ENCODE results near the gene TRAK1. TPM values are rescaled to one million over a fixed set of nuclear protein-coding genes. Genes with fewer than 3 reads are reported as not detected.

The TRAK1 gene
- total and polyA plus RNA-seq, 2 of the 4 experiments (the other 2 are of a cell fraction), result 25.6 to 28.1 TPM

- no peak overlapping the region for H3K27ac ChIP-seq (ENCODE audit: insufficient read depth, low read length)
- H2BK5ac ChIP-seq (ENCODE audit: low read depth, low read length, poor library complexity, severe bottlenecking), result no peak overlapping the region
These were observed 119.6 kb downstream of the TRAK1 start for GRCh38 chr3:42210726-42211125.

More at GRCh38 chr3:42210726-42211125, 119.6 kb downstream of the TRAK1 start:
- TF ChIP-seq FOS (IDR thresholded peaks at IDR 0.05; ENCODE audit: low read depth, low read length) (no peak), RFX5 (IDR thresholded peaks at IDR 0.05; ENCODE audit: low read depth, low read length) (no peak), BHLHE40 (IDR thresholded peaks at IDR 0.05; ENCODE audit: low read depth, low read length) (no peak), MAZ (IDR thresholded peaks at IDR 0.05; ENCODE audit: borderline replicate concordance, low read depth, low read length) (no peak), MXI1 (IDR thresholded peaks at IDR 0.05; ENCODE audit: borderline replicate concordance, low read depth, low read length) (no peak), SMC3 (IDR thresholded peaks at IDR 0.05; ENCODE audit: low read depth, low read length) (no peak), CHD1 (IDR thresholded peaks at IDR 0.05; ENCODE audit: low read depth, low read length) (no peak), RCOR1 (IDR thresholded peaks at IDR 0.05; ENCODE audit: insufficient replicate concordance, low read length) (no peak), CTCF (conservative IDR thresholded peaks at IDR 0.05; ENCODE audit: low read depth, low read length) (no peak), NFE2L2 (IDR thresholded peaks at IDR 0.05; ENCODE audit: low read depth, low read length) (no peak), USF2 (IDR thresholded peaks at IDR 0.05; ENCODE audit: low read depth, low read length) (no peak), CEBPB (IDR thresholded peaks at IDR 0.05; ENCODE audit: low read depth, low read length) (no peak)
- Histone ChIP-seq H2AK5ac (ENCODE audit: low read depth, low read length) (no peak overlapping the region), H3K56ac (ENCODE audit: extremely low read depth, insufficient read depth, low read length) (no peak overlapping the region), H2BK20ac (ENCODE audit: low read depth, low read length) (no peak overlapping the region), H3K14ac (replicated peaks; ENCODE audit: low read depth, low read length) (no peak overlapping the region), H4K20me1 (ENCODE audit: insufficient read depth, low read length) (no peaks in the 10 kb centered on the region), H3K9ac (ENCODE audit: low read depth, low read length) (no peak overlapping the region), H2AFZ (replicated peaks; ENCODE audit: low read length, poor library complexity) (no peak overlapping the region), H3K36me3 (ENCODE audit: control insufficient read depth, insufficient read depth, low read length) (peaks cover 6% of the 10 kb centered on the region), H2AK9ac (replicated peaks; ENCODE audit: low read depth, low read length, poor library complexity) (peak overlapping the region; percentile 31), H3K23ac (ENCODE audit: low read depth, low read length) (no peak overlapping the region), H2BK120ac (ENCODE audit: low read depth, low read length) (no peak overlapping the region), H3K18ac (ENCODE audit: low read depth, low read length) (no peak overlapping the region), H2BK15ac (ENCODE audit: low read depth, low read length) (no peak overlapping the region), H3K4me3 (ENCODE audit: insufficient read depth, low read depth, low read length) (no peak overlapping the region), H3K27me3 (ENCODE audit: control insufficient read depth, insufficient read depth, low read length) (no peaks in the 10 kb centered on the region), H3K4ac (ENCODE audit: low read depth, low read length) (no peak overlapping the region), H3K4me1 (ENCODE audit: control insufficient read depth, insufficient read depth, low read length) (no peaks in the 10 kb centered on the region), H4K91ac (ENCODE audit: insufficient read depth, low read depth, low read length) (no peak overlapping the region), H3K4me2 (ENCODE audit: low read depth, low read length) (no peak overlapping the region), H3K9me1 (ENCODE audit: insufficient read depth, low read length) (peaks cover 7% of the 10 kb centered on the region), H3K9me3 (ENCODE audit: control insufficient read depth, insufficient read depth, low read length) (no peaks in the 10 kb centered on the region), H3K79me1 (ENCODE audit: low read depth in 1 of 2, low read length in 2 of 2) (peaks cover 0 to 7% of the 10 kb centered on the region in 2 experiments; a peak in 1 of 4 replicates), H4K8ac (ENCODE audit: low read depth in 2 of 2, low read length in 2 of 2) (no peak overlapping the region), H4K5ac (ENCODE audit: low read depth, low read length) (no peak overlapping the region)
- dilution Hi-C loops (cut with HindIII; ENCODE audit: low sequenced_read_pairs, unreplicated experiment), result no loop called here
- WGBS, 2 experiments (ENCODE audit: extremely low coverage in 2 of 2, insufficient read length in 1 of 2), result no CpG with 5 or more reads among the region's 2 CpGs
- CTCF ChIA-PET, result interaction anchor here (1.3 kb wide), 1 partner anchor 11 kb away, joined by 3 read pairs; no protein-coding TSS in a partner anchor
- in situ Hi-C loops (cut with MboI; ENCODE audit: low sequenced_read_pairs), result no loop called here
- no TSS peak for BruUV-seq (replicated peaks)
- intact Hi-C loops (cut with micrococcal nuclease), result no loop called here
- no peak for ATAC-seq (ENCODE audit: low read depth)
- POLR2A ChIA-PET (ENCODE audit: unreplicated experiment), result no interaction called here
- DNase-seq, result no peak
